Activated CD4-positive, alpha-beta T cell treated with anti-CD3 and anti-CD28 coated beads, Interleukin-2, Interleukin-4, amounts not matched to agents 100 ng/mL and 50 ng/mL, durations not matched to agents 16 hours and 8 hours (primary cell): ENCODE results near the gene C3orf52.

ENCODE experiments used
- DNase-seq: peaks from one replicate; pipeline ENCODE4 v3.0.0-alpha.2; 2020; ENCODE audit warnings: low spot score

The C3orf52 gene

DNA sequence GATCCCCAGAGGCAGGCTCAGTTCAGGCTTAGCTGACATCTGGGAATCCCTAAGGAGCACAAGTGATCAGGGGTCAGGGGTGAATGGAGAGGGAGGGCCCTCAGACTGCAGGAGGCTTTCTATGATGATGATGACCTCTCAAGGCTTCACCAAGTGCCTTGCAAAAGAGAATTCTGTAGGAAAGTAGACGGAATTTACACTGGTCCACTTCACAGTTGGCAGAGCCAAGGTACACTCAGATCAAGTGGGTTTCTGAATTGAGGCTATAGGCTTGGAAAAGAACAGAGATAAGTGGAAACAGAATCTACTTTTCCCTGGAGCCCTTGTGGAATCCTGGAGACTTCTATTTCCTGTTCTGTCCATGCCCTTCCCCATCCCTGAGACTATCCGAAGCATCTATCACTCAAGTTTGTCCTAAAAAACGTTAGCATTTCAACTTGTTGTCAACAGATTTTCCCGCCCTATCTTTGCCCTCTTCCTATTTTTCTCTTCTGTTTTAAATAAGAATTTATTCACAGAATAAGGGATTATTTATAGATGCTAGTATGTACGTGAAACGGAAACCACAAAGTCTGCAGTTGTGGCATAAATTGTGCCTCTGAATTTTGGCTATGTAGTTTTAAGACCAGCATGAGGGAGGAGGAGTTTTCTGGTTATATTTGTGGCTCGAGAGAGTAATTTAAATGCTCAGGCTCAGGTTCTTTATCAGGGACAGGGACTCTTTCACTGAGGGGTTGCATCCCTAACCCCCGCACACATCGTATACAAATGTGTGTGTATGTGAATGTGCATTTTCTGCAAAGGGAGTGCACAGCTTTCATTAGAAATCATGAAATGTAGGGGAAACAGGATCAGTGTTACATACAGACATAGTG lies 34.0 kb downstream of the C3orf52 start:
- DNase-seq, result no peak

DNA sequence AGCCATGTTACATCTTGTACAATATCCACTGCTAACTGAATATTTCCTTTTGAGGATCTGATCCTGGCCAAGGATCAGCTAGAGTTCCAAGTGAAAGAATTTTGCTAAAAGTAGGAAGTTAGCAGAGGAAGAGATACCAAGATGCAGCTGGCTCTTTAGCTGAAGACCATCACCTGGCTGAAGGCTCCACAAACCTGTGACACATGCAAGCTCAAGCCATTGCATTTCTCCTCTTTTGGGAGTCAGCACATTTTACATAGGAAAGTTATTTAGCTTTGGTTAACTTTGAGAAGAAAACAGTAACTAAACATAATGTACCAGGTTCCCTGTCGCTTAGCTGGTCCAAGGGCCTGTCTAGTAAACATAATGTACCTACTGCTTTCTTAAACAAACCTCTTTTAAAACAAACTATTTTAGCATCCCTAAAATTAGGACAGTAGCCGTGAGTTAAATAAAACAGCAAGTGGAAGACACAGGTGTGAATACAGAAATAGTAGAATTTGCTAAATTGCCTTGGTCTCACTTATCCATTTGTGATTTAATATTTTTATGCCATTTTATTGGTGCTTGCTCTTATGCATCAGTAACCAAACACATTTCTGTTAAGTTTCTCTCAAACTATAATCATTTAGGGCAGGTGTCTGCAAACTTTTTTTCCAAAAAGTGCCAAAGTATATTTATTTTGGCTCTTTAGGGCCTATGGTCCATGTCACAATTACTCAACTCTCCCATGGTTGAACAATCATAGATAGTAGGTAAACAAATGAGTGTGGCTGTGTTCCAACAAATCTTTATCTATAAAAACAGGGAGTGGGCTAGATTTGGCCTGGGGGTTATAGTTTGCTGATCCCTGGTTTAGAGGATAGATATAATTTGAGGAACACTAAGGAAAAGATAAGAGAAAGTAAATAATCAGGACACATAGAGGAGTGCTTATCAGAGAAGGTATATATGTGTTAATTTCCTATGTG lies 35.7 kb downstream of the C3orf52 start:
- no peak for DNase-seq

DNA sequence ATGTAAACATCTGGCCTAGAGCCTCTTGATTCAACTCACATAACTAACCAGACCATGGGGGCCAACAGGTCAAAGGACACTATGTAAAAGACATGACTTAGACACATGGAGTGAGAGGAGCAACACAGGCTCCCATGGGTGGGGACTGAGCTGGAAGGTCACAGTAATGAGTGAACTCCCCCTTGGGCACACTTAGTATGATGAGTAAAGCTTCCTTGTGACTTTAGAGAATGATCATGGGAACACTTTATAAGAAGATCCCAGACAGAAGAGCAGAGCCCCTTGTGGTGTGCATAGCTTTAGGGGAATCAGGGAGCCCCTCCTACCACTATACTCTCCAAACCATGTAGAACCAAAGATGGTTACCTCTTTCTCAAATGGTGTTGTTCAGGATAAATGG lies 36.7 kb downstream of the C3orf52 start:
- no peak for DNase-seq

DNA sequence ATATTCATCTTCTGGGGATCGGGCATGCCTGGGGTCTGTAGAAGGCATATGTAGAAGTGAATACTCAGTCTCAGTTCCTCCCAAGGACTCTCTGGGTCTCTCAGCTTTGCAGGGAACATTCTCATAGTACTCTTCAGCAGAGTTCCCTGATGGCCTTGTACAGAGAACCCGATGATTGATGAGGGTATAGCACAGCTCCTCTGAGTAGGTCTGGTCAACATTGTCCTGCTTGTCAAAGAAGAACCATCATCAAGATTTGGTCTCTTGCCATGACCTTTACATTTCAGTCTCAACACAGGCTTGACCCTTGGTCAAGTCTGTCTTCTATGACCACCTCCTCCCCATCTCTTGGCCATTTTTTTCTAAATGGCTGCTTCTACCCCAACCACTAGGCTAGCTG lies 37.4 kb downstream of the C3orf52 start:
- DNase-seq, result no peak

DNA sequence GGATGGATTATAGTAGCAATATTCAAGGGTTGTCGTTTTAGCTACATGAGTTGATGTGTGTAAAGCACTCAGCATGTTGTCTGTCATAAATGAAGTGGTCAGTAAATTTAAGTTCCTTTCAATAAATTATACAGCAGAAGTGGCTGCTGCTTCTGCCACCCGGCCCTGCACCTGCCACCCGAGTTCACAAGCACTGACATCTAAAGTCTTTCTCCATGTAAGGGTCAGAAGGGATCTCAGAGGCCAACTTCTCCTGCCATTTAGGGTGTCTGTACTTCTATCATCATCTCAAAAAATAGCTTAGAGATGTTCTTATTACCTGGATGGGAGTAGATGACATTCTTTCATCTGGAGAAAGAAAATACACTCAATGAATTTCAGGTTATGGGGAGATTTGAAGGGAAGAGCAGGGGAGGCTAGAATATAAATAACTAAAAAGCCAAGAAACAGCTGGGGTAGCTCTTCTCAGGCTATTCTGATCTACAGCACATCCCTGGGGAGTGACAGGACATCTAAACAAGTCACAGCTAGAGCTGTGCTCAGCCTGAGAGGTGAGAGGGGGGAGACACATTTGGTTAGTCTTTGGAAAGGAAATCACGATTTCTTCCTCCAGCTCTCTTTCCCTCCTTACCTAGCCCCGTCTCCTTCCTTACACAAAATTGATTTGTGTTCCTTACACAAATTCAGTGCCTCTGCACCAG lies 38.9 kb downstream of the C3orf52 start:
- no peak for DNase-seq

DNA sequence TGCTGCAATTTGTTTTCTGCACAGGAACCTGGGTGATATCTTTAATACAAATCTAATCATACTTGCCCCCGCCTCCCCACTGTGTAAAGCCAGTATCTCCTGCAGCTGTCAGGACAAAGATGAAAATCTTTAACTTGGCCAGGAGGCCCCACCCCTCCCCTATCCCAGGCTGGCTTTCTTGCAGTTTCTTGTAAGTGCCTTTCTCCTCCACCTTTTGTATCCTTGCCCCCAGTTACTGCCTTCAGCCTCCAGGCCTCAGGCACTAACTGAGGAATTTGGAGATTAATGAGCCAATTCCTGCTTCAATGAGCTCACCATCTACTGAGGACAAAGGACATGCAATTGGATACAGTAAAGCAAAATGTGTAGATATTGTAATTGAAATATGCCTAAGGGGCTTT lies 40.3 kb downstream of the C3orf52 start:
- no peak for DNase-seq

DNA sequence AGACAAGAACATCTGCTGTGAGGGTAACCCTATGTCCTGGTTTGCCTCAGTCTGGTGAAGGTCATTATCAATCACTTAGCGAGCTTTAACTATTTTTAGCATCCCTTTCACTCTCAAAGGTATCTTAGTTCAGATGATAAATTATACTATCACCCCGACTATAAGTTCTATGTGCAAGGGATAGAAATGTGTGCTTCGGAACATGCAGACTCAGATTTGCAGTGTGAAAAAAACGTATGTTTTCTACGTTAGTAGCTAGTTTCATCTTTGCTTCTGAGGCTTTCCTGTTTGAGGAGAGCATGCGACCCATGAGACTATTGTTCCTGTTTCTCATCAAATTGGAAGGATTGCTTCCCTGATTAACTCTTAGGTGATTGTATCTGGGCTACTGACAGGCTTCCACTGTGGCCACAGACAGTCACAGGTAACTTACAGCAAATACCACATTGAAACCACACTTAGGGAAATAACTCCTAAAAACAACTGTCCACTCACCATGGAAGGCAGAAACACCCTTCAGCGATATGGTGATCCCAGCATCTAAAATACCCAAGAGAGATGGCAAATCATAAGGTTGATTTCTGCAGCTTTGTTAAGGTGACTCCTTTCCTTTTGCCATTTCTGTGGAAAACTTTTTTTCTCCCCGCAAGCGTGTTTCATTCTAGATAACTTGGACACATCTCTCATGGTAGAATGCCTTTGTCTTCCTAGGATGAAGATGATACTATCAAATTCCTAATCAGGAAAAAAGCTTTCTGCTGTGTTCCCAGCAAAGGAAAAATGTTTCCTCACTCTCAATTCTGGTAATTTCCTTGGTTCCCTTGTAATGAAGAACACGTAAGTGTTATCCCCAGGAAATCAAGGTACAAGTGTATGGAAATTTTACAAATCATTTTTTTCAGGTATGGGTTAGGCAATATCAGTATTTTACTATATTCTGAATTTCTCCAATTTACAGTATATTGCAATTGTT lies 41.6 kb downstream of the C3orf52 start:
- DNase-seq, result peak; percentile 25

DNA sequence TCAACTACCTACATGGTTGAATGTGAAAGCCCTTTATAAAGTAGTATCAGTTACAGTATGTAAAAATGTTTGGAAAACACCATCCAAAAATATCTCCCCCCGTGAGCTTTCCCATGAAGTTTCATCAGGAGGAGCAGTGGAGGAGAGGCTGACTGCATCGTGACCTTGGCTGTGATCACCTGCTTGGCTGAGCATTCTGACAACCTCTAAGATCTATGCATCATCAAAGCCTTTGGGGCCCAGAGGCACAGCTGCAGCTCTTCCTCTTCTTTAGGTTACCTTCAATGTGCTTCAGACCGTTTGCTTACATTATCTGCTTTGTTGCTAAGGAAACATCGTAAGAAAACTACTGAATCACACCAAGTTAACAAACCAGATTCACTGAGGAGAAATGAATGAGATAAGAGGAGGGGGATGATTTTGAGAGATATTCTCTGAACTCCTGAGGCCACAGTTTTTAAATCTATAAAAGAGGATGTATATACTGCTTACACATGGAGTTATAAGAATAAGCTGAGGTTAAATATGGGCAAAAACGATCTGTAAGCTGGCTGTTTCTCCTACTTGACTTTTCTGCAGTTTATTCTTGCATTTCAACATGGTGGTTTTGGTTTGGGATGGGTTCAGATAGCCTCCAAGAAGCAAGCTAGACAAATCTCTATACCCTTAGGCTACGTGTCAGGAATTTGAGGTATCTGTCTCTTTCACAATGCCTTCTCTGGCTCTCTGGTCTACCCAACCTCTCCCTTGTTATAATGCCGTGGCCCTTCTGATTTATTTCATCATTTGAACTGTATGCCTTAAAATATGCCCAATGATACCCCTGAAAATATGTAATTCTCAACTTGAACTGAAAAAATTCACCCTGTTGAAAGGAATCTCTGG lies 42.9 kb downstream of the C3orf52 start:
- DNase-seq, result peak; percentile 48

DNA sequence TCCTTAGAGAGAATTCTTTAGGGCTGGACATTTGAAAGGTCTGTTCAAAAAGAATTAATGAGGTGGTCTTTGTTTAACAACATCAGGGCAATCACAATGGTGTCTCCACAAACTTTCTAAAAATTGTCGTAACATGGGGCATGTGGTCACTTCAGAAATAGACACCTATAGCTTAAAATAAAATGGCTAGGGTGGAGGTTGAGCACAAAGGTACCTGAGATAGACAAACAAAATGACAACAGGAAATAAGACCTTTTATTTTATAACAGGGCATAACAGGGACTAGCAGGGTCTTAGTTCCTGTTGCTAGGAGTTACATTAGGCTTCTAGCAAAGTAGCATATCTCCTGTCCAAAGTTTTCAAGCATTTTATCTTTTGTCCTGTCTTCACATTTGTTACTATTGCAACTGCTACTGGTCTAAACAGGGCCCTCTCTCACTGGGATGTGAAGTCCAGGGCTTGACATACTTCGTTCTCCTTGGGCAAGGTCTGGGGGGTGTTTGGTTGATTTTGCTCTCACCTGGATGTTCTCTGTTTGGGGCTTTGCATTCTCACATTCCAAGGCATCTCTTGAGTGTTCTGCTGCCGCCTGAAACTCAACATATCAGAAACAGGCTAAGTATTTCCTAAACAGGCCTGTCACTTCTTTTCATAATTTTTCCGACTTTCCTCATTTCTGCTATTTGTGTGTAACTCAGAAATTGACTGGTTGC lies 43.9 kb downstream of the C3orf52 start:
- DNase-seq, result no peak

DNA sequence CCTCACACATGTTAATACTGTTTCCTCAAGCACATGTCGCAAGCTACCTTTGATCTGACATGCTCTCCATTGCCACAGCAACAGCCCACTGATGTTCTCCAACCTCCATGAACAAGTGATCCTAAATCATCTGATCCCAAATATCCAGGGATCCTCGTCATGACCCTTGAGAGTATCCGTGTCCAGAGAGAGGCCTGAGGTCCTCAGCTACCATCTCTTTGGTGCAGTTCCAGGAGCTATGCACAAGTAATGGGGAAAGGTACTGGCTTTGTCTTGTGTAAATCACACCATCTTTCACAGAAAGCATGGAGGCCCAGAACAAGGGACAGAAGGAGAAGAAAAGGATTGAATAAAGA lies 44.4 kb downstream of the C3orf52 start:
- no peak for DNase-seq

DNA sequence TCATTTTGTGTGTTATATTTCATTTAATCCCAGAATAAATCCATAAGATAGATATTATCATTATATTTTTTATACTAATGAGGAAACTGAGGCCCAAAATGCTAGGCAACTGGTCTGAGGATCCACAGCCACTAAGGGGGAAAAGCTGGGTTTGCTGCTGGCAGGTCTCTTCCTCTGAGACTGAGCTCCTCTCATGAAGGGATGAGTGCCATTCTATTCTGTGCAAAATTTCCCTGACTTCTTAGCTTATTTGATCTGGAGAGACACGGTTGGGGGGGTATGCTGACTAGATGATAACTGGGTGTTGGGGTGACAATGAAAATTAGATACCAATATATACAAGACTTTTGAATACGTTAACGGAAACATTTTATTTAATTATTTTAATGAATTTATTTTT lies 44.9 kb downstream of the C3orf52 start:
- DNase-seq, result no peak

DNA sequence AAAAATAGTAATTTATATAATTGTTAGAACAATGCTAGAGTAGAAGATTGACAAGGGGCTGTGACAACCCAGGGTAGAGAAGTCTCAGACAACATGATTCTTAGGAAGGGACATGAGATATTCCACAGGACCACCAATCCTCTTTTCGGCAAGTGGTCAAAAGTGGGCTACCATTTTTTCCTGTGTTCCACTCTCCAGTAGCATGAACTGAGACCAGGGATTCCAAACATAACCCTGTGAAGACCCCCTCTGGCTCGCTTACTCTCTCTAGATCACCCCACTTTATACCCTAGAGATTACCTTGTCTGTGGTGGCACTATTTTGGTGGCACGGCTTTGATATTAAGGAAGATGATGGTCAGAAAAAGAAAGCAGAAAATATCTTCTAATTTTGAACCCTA lies 45.9 kb downstream of the C3orf52 start:
- DNase-seq, result no peak

DNA sequence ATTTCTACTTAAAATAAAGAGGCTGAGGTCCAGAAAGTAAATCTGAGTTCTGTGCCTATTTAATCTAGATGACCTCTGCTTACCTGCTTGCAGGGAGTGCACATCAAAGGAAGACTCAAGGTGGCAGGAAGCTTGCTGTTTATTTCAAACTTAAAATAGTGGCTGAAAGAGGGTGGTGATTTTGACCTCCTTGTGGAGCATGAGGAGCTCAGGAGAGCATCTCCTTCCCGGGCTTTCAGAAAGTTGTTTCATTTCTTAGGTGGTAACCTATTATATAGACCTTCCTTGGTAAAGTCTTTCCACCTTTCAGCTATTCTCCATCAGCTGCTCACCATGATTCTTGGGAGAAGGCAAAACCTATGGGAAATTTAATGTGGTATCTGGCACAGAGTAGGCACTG lies 46.4 kb downstream of the C3orf52 start:
- no peak for DNase-seq

DNA sequence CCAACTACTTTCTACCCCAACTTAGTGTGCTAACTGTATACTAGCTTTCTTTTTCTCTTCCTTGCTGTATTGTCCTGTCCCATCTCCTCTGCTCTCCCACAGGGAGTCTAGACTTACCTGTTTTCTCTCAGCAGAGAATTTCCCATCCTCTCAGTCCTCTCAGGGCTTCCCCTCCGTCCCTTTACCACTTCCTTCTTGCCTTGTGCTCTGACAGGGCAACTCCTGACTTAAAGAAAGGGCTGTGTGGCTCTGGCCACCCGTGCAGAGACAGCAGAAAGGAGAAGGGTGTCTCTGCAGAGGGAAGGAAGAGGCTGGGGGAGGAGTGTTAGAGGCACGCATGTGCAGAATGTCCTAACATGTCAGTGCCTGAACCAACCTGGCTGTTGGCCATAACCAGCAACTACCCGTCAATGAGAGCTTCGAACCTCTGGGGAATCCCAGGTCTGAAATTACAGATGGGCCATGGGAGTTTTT lies 46.8 kb downstream of the C3orf52 start, which contains the start of gene GCSAM:
GCSAM (minus strand) TSS at position 274 of the 474 bp plus-strand sequence; CDS start at position 146, 128 bp downstream.
- DNase-seq, result peak; percentile 57

DNA sequence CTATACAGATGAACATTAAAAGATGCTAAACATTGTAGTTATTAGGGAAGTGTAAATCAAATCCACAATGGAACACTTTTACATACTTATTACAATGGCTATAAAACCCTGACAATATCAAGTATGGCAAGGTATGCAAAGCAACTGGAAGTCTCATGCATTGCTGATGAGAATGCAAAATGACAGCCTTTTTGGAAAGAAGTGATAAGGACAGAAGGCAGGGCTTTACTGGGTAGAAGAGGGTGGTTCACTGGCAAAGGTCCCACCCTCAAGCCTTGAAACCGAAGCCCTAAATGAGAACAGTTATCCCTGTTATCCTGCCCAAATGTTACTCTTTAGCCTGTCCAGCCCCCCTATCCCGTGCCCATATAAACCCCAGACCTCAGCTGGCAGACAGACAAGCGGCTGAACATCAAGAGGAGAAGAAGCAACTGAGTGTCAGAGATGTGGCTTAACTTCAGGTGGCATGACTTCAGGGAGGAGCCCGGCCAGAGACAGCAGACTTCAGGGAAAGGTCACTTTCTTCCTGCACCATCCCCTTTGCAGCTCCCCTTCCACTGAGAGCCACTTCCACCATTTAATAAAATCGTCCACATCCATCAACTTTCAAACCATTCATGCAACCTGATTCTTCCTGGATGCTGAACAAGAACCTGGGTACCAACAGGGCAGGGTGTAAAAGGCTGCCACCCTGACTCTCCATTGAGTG lies 47.6 kb downstream of the C3orf52 start:
- no peak for DNase-seq

DNA sequence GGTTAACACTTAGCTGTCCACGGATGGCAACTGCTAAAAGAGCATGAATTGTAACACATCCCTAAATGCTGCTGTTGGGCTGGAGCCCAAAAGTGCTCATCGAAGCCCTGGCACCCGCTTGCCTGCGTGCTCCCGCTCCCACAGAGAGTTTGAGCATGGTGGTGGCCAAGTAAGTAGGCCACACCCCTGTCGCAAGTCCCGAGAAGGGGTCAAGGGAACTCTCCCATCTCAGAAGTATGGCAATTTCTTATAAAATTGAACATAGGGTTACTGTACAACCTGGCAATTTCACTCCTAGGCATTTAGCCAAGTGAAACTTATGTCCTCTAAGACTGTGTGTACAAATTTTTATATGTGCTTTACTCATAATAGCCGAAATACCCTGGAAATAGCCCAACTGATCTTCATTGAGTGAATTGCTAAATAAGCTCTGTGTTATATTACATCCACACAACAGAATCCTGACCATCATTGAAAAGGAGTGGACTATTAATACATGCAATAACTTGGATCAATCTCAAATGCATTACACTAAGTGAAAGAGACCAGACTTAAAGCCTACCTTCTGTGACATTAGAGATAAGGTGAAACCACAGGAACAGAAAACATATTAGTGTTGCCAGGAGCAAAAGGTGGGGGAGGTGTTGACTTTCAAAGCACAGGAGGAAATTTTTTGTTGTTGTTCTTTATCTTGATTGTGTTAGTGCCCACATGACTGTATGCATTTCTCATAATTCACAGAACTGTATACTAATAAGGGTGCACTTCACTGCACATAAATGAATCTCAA lies 48.3 kb downstream of the C3orf52 start:
- DNase-seq, result peak; percentile 23

DNA sequence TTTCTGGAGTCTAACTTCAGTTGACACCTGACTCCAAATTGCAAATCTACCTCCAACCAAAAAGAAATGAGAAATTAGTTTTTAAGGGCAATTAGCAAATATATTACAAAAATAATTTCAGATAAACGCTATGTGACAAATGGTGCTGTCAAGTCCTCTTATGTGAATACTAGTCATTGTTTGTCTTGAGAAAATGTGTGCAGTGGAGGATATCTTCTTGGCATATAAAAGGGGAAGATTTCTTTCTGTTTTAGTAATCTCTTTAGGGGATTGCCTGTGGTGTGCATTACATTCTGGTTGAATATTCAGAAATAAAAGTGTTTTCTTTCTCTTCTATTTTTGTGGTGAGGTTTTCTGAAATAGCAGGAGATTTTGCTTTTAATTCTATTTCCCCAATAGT lies 49.9 kb downstream of the C3orf52 start:
- DNase-seq, result no peak
